ENCODE data around the gene HRAS.

GRCh38 chr11:545171-545570 lies 9.8 kb upstream of the HRAS start:
- TF ChIP-seq ZNF384 (IDR thresholded peaks at IDR 0.05) (no peak), SP1 (IDR thresholded peaks at IDR 0.05) (no peak), FOXM1 (IDR thresholded peaks at IDR 0.05; ENCODE audit: borderline replicate concordance) (no peak)

Measured in HEK293T (cell line).